ENCODE results near the gene TERT.

GRCh38 chr5:1206521-1207412 lies 88.1 kb downstream of the TERT start:
- TF ChIP-seq CREB5 (CRISPR knock-in tag; IDR thresholded peaks at IDR 0.05; ENCODE audit: low read depth), result no peak
- TF ChIP-seq TCF4 (CRISPR knock-in tag; IDR thresholded peaks at IDR 0.05; ENCODE audit: borderline replicate concordance), result no peak
- no peak for TF ChIP-seq PATZ1 (CRISPR knock-in tag; IDR thresholded peaks at IDR 0.05; ENCODE audit: borderline replicate concordance)
- TF ChIP-seq RARB (CRISPR knock-in tag; IDR thresholded peaks at IDR 0.05), result no peak
- TF ChIP-seq BACH2 (CRISPR knock-in tag; IDR thresholded peaks at IDR 0.05; ENCODE audit: borderline replicate concordance), result no peak
- TF ChIP-seq CSDC2 (CRISPR knock-in tag; IDR thresholded peaks at IDR 0.05), result no peak
- no peak for TF ChIP-seq ISL1 (CRISPR knock-in tag; IDR thresholded peaks at IDR 0.05)
- TF ChIP-seq POU6F1 (CRISPR knock-in tag; IDR thresholded peaks at IDR 0.05; ENCODE audit: borderline replicate concordance, low read depth), result no peak
- TF ChIP-seq ESRRG (CRISPR knock-in tag; IDR thresholded peaks at IDR 0.05), result no peak

All from SK-N-SH treated with all-trans-retinoic acid at 6 μM for 48 hours (cell line).